Body of pancreas (tissue), 4 donors: ENCODE measurements around the gene TMEM229A. TPM values are rescaled to one million over a fixed set of nuclear protein-coding genes. Genes with fewer than 3 reads are reported as not detected.
"Not testable (repeated sequence)": the region's sequence is repeated elsewhere in the genome, so short reads cannot be mapped to it uniquely, and the experiment has no call there.

ENCODE experiments used
- ATAC-seq: fragments of 150-250 bp; one replicate; pipeline ENCODE4 v1.9.1; 2016
- DNase-seq, 4 donors: peaks; one replicate each; pipeline ENCODE4 v3.0.0-alpha.2; 2019
- H3K27ac ChIP-seq, 4 donors: fragments of 200-600 bp; sonication (generic); 1 replicate in 3 of 4; 2 replicates in 1 of 4; pipeline versions ENCODE4 v1.5.1 to v1.6.1; 2016 to 2019; ENCODE audit warnings: mild to moderate bottlenecking in 1 of 4, mixed read lengths in 1 of 4, moderate library complexity in 1 of 4
- H3K27me3 ChIP-seq, 2 donors: fragments of 200-600 bp; sonication (generic); one replicate each; pipeline ENCODE4 v1.6.0; 2016; ENCODE audit warnings: mild to moderate bottlenecking in 1 of 2
- H3K36me3 ChIP-seq, 2 donors: fragments of 200-600 bp; sonication (generic); replicated peaks in 1 of 2; 2 replicates each; pipeline ENCODE4 v1.5.1; 2016; ENCODE audit warnings: low read depth in 2 of 2; ENCODE audit not compliant: insufficient read depth in 1 of 2
- H3K4me1 ChIP-seq: fragments of 200-600 bp; sonication (generic); one replicate; pipeline ENCODE4 v1.6.0; 2016
- H3K4me3 ChIP-seq, 2 donors: fragments of 200-600 bp; sonication (generic); 1 replicate in 1 of 2; 2 replicates in 1 of 2; pipeline ENCODE4 v1.5.1; 2016 to 2019
- H3K9me3 ChIP-seq, 3 donors: fragments of 200-600 bp; sonication (generic); 1 replicate in 2 of 3; 2 replicates in 1 of 3; pipeline ENCODE4 v1.5.1; 2016
- POLR2A ChIP-seq, 3 donors: fragments of 450-650 bp; IDR thresholded peaks; one replicate each; pipeline ENCODE4 v1.6.1; 2016; ENCODE audit warnings: antibody characterized with exemption in 3 of 3, mild to moderate bottlenecking in 2 of 3
- WGBS, 2 donors: methylation state at CpG; one replicate each; pipeline ENCODE4 v1.1.5; 2017; 5-methylcytosine and 5-hydroxymethylcytosine counted together
- intact Hi-C: fragments of 100-400 bp; cut with DNase I; formaldehyde crosslinking; loops from one replicate; pipeline ENCODE4 v1.15.1; 2023
- total RNA-seq, 2 donors: library from RNA; depleted of rRNA; stranded (reverse); fragments of >200 nt; gene quantifications; one replicate each; pipeline ENCODE4 v1.1.0, GENCODE V29; 2016
- TF ChIP-seq, protein P1 (sequence below), 7 experiments: fragments of 450-650 bp in 4 of 7; fragments of 200-600 bp in 3 of 7; sonication (generic) in 3 of 7; IDR thresholded peaks; one replicate each; pipeline ENCODE4 v1.5.1; 2016 to 2019; ENCODE audit warnings: antibody characterized with exemption in 7 of 7

The TMEM229A gene
- total RNA-seq, 2 donors from 2014 or later, result not detected

DNA sequence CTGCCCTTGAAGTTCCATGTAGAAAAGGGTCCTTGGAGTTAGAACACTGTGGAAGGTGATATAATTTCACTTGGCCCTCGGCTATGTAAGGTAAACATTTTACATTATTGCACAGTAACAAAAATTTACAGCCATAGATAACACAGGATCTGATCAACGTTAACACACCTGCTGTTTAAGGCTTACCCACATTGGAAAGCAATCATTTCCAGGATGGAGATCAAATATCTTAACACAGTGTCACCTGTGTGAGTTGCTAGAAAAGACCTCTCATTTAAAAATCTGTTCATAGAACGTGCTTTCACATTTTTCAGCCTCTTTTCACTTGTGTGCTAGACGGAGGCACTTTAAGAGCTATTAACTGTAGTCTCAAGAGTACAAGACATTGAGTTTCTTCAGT lies 1.9 kb downstream of the TMEM229A start:
- Histone ChIP-seq H3K9me3 (no peaks in the 10 kb centered on the region), H3K4me1 (peaks cover 21% of the 10 kb centered on the region), H3K27ac (no peak overlapping the region), H3K36me3 (no peaks in the 10 kb centered on the region), H3K4me3 (no peak overlapping the region), H3K27me3 (peaks cover 0 to 6% of the 10 kb centered on the region in 2 donors)
- DNase-seq (no peak), ATAC-seq (no peak)
- WGBS, 2 donors, result 47 to 51% methylated on average over 4 of the region's 4 CpGs
- TF ChIP-seq, protein P1, sequence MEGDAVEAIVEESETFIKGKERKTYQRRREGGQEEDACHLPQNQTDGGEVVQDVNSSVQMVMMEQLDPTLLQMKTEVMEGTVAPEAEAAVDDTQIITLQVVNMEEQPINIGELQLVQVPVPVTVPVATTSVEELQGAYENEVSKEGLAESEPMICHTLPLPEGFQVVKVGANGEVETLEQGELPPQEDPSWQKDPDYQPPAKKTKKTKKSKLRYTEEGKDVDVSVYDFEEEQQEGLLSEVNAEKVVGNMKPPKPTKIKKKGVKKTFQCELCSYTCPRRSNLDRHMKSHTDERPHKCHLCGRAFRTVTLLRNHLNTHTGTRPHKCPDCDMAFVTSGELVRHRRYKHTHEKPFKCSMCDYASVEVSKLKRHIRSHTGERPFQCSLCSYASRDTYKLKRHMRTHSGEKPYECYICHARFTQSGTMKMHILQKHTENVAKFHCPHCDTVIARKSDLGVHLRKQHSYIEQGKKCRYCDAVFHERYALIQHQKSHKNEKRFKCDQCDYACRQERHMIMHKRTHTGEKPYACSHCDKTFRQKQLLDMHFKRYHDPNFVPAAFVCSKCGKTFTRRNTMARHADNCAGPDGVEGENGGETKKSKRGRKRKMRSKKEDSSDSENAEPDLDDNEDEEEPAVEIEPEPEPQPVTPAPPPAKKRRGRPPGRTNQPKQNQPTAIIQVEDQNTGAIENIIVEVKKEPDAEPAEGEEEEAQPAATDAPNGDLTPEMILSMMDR (IDR thresholded peaks at IDR 0.05), result no peak
- no peak for TF ChIP-seq POLR2A (IDR thresholded peaks at IDR 0.05)
- intact Hi-C loops, result no loop called here

DNA sequence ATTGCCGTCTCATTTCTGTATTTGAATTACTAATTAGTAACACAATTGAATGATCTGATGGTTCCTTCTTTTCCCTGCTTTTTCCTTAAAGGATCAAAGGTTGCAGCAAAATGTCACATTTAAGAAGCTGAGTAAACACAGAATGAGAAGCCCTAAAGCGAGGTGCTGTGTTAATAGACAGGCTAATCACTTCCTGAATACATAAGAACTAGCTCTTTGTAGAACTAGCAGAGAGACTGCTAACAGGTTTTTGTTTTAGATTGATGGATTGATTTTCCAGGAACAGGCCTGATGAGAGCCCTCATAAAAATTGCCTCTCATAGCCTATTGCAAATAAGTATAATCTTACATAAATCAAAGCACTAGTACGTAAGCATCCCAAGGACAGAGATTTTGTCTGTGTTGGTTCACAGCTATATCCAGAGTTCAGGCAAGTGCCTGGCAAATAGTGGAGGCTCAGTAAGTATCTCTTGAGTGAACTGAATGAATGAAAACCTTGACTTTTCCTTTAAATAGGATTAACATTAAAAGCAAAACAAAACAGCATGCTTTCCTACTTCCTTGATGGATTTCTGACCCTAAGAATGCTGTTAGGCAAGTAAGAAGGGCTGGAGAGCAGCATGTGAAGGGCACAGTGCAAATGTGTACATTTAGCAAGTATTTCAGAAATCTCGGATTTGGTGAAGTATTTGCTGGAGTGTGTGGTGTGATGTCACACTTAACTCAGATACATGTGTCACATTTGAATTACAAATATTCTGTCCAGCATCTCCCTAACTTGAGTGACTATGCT lies 3.3 kb downstream of the TMEM229A start:
- no peaks in the 10 kb centered on the region for H3K9me3 ChIP-seq
- ATAC-seq (no peak), DNase-seq (no peak)
- peaks cover 0 to 6% of the 10 kb centered on the region in 2 donors for H3K27me3 ChIP-seq
- TF ChIP-seq POLR2A (IDR thresholded peaks at IDR 0.05), result no peak
- TF ChIP-seq, protein P1 (IDR thresholded peaks at IDR 0.05), result no peak
- no peak overlapping the region for H3K4me3 ChIP-seq
- peaks cover 21% of the 10 kb centered on the region for H3K4me1 ChIP-seq
- intact Hi-C loops, result no loop called here
- 53 to 69% methylated on average over 4 of the region's 4 CpGs for WGBS, 2 donors
- no peak overlapping the region for H3K27ac ChIP-seq
- H3K36me3 ChIP-seq, result no peaks in the 10 kb centered on the region

DNA sequence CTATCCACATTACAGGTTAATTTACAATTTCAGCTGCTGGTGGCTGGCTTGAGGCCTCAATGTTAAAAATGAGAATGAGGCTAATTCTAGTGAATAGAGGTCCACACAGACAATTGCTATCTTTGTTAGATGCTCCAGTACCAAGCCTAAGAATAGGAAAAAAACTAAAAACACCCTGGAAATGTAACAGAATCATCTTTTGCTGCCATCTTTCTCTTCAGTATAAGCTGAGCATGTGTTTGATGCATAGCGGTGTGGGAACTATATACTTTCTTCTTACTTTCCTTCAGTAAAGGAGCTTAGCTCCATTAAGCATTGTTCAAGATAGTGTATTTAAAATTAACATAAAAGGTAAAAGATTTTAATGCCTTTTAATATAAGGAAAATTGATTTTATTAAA lies 5.6 kb downstream of the TMEM229A start:
- no peak for DNase-seq
- no peak for TF ChIP-seq POLR2A (IDR thresholded peaks at IDR 0.05)
- TF ChIP-seq, protein P1 (IDR thresholded peaks at IDR 0.05), result no peak
- intact Hi-C loops, result no loop called here
- Histone ChIP-seq H3K27ac (no peak overlapping the region), H3K36me3 (no peaks in the 10 kb centered on the region), H3K4me1 (peaks cover 7% of the 10 kb centered on the region), H3K4me3 (no peak overlapping the region), H3K9me3 (no peaks in the 10 kb centered on the region), H3K27me3 (peaks cover 0 to 6% of the 10 kb centered on the region in 2 donors)
- 95 to 100% methylated on average over 1 of the region's 1 CpG for WGBS, 2 donors
- no peak for ATAC-seq

DNA sequence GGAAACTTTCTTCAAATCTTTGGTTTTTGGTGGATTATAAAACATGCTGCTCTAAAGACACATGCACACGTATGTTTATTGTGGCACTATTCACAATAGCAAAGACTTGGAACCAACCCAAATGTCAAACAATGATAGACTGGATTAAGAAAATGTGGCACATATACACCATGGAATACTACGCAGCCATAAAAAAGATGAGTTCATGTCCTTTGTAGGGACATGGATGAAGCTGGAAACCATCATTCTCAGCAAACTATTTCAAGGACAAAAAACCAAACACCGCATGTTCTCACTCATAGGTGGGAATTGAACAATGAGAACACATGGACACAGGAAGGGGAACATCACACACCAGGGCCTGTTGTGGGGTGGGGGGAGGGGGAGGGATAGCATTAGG lies 8.5 kb downstream of the TMEM229A start:
- H3K9me3 ChIP-seq, intact Hi-C loops, H3K27me3 ChIP-seq, DNase-seq, H3K4me1 ChIP-seq, H3K4me3 ChIP-seq, ATAC-seq, H3K27ac ChIP-seq, H3K36me3 ChIP-seq: not testable (repeated sequence)
- 92% methylated on average over 3 of the region's 3 CpGs for WGBS, 2 donors

DNA sequence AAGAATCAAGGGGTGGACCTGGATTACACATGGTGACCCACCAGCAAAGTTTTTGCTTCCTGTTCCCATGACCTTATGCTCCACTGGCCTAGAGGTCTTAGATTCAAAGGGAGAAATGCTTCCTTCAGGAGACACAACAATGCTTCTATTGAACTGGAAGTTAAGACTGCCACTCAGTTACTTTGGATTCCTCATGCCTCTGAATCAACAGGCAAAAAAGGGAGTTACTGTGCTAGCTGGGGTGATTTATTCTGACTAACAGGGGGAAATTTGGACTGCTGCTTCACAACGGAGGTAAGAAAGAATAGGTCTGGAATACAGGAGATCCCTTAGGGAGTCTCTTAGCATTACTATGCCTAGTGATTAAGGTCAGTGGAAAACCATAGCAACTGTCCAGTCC lies 10.3 kb downstream of the TMEM229A start:
- Histone ChIP-seq H3K27me3 (no peaks in the 10 kb centered on the region), H3K27ac (no peak overlapping the region), H3K4me1 (no peaks in the 10 kb centered on the region), H3K4me3 (no peak overlapping the region), H3K9me3 (no peaks in the 10 kb centered on the region), H3K36me3 (no peaks in the 10 kb centered on the region)
- TF ChIP-seq, protein P1 (IDR thresholded peaks at IDR 0.05), result no peak
- TF ChIP-seq POLR2A (IDR thresholded peaks at IDR 0.05), result no peak
- DNase-seq (no peak), ATAC-seq (no peak)
- intact Hi-C loops, result no loop called here
- WGBS, 2 donors, result 50 to 58% methylated on average over 1 of the region's 1 CpG
